Upper lobe of left lung (tissue), 6 donors: ENCODE measurements around the gene KL. TPM values are rescaled to one million over a fixed set of nuclear protein-coding genes. Genes with fewer than 3 reads are reported as not detected.

Experiments
- ATAC-seq, 2 donors: fragments of 200-7000 bp; cut with Tn5 transposase; one replicate each; pipeline ENCODE4 v1.9.1; 2022; ENCODE audit warnings: mild to moderate bottlenecking in 2 of 2, moderate library complexity in 2 of 2; ENCODE audit not compliant: low FRiP score in 2 of 2
- DNase-seq, 2 donors: peaks; one replicate each; pipeline ENCODE4 v3.0.0-alpha.2; 2019 to 2020
- H3K27ac ChIP-seq, 4 donors: fragments of 200-600 bp; sonication (generic); one replicate each; pipeline ENCODE4 v1.5.1; 2016 to 2019
- H3K27me3 ChIP-seq, 4 donors: fragments of 200-600 bp; sonication (generic); one replicate each; pipeline ENCODE4 v1.5.1; 2017 to 2019
- H3K36me3 ChIP-seq, 4 donors: fragments of 200-600 bp; sonication (generic); one replicate each; pipeline ENCODE4 v1.5.1; 2016 to 2019
- H3K4me1 ChIP-seq, 4 donors: fragments of 200-600 bp; sonication (generic); one replicate each; pipeline ENCODE4 v1.5.1; 2018 to 2019
- H3K4me3 ChIP-seq, 4 donors: fragments of 200-600 bp; sonication (generic); one replicate each; pipeline ENCODE4 v1.5.1; 2017 to 2019; ENCODE audit warnings: mild to moderate bottlenecking in 2 of 4, moderate library complexity in 1 of 4
- H3K9me3 ChIP-seq, 4 donors: fragments of 200-600 bp; sonication (generic); one replicate each; pipeline ENCODE4 v1.5.1; 2018 to 2019
- CTCF ChIP-seq, 6 experiments: fragments of 450-650 bp in 4 of 6; fragments of 200-600 bp in 2 of 6; sonication (generic) in 2 of 6; IDR thresholded peaks; one replicate each; pipeline ENCODE4 v1.5.1; 2016 to 2019; ENCODE audit warnings: antibody characterized with exemption in 6 of 6
- EP300 ChIP-seq, 4 donors: sonication (generic); formaldehyde crosslinking; IDR thresholded peaks; one replicate each; pipeline ENCODE4 v1.5.1; 2017; ENCODE audit warnings: antibody characterized with exemption in 4 of 4, control low read depth in 2 of 4
- POLR2A ChIP-seq, 4 donors: fragments of 450-650 bp; IDR thresholded peaks; one replicate each; pipeline ENCODE4 v1.5.1; 2016 to 2017; ENCODE audit warnings: antibody characterized with exemption in 4 of 4, mild to moderate bottlenecking in 2 of 4
- POLR2AphosphoS5 ChIP-seq, 2 donors: sonication (generic); formaldehyde crosslinking; IDR thresholded peaks; one replicate each; pipeline ENCODE4 v1.5.1; 2017; ENCODE audit warnings: antibody characterized with exemption in 2 of 2
- WGBS, 2 donors: methylation state at CpG; one replicate each; pipeline ENCODE4 v1.1.5; 2017 to 2018; 5-methylcytosine and 5-hydroxymethylcytosine counted together
- total RNA-seq, 6 donors: library from RNA; depleted of rRNA in 4 of 6; stranded (reverse); fragments of >200 nt in 4 of 6; gene quantifications; one replicate each; pipeline versions ENCODE4 v1.1.0 to v1.2.1, GENCODE V29; 2016 to 2021
- donor health status: DM: no; HTN: no; CAD: no; lungs with moderate emphysema.
- donor health status: DM: no; HTN: yes; CAD: no; lungs with severe emphysema.

Gene KL
- total RNA-seq, 6 donors from 2014 or later, result 4.7 to 11.2 (median 7.7) TPM

DNA sequence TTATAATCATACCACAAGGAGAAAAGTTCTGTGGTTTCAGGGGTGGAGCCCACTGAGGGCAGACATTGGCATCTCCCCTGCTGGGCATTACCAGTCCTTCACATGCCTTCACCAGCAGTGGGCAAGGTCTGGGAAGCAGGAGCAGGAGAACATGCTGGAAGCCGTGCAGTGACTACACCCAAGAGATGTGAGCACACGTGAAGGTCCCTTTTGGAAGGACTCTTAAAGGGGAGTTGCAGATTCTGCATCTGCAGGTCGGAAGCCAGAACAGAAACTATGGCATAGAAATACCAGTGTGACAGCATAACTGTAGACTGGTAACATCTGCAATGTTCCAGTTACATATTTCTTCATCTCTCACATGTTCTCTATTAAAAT, 26.9 kb upstream of the KL start:
- WGBS, 2 donors, result 61 to 64% methylated on average over 3 of the region's 3 CpGs
- Histone ChIP-seq H3K36me3 (no peaks in the 10 kb centered on the region), H3K4me1 (peaks cover 0 to 6% (median 2%) of the 10 kb centered on the region in 4 donors), H3K27me3 (no peaks in the 10 kb centered on the region), H3K27ac (no peak overlapping the region), H3K4me3 (no peak overlapping the region), H3K9me3 (no peaks in the 10 kb centered on the region)
- TF ChIP-seq EP300 (IDR thresholded peaks at IDR 0.05) (no peak), POLR2A (IDR thresholded peaks at IDR 0.05) (no peak), POLR2AphosphoS5 (IDR thresholded peaks at IDR 0.05) (no peak), CTCF (IDR thresholded peaks at IDR 0.05) (no peak)
- DNase-seq (no peak), ATAC-seq (peak in 1 of 2 donors; percentile 28)

DNA sequence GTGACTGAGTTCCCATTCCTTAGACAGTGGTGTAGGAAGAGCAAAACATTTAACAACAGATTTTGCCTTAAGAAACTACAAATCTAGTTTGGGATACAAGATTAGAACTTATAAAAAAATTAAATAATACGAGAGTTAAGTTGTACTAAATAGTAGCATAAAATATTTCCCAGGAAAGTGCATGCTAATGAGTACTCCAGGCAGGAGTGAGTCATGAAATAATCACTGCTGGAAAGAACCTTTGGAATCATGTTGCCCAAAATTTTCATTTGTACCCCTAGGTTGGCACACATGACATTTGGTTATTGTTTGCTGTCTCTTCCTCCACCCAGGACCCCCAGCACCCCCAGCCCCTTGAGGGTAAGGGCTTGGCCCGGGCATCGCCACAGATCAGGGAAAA, 26.3 kb upstream of the KL start:
- Histone ChIP-seq H3K4me3 (no peak overlapping the region), H3K27me3 (no peaks in the 10 kb centered on the region), H3K4me1 (peaks cover 0 to 6% (median 2%) of the 10 kb centered on the region in 4 donors), H3K27ac (no peak overlapping the region), H3K36me3 (no peaks in the 10 kb centered on the region), H3K9me3 (no peaks in the 10 kb centered on the region)
- 86 to 97% methylated on average over 3 of the region's 3 CpGs for WGBS, 2 donors
- no peak for ATAC-seq
- no peak for DNase-seq
- no peak for TF ChIP-seq CTCF (IDR thresholded peaks at IDR 0.05)
- TF ChIP-seq POLR2A (IDR thresholded peaks at IDR 0.05), result no peak
- TF ChIP-seq EP300 (IDR thresholded peaks at IDR 0.05), result no peak
- TF ChIP-seq POLR2AphosphoS5 (IDR thresholded peaks at IDR 0.05), result no peak

GRCh38 chr13:32993145-32993544, 23.1 kb upstream of the KL start:
- Histone ChIP-seq H3K4me1 (peaks cover 0 to 6% (median 2%) of the 10 kb centered on the region in 4 donors), H3K27me3 (no peaks in the 10 kb centered on the region), H3K36me3 (no peaks in the 10 kb centered on the region), H3K4me3 (no peak overlapping the region), H3K27ac (no peak overlapping the region), H3K9me3 (no peaks in the 10 kb centered on the region)
- WGBS, 2 donors, result 76 to 90% methylated on average over 8 of the region's 8 CpGs
- TF ChIP-seq POLR2AphosphoS5 (IDR thresholded peaks at IDR 0.05), result no peak
- no peak for TF ChIP-seq CTCF (IDR thresholded peaks at IDR 0.05)
- no peak for TF ChIP-seq EP300 (IDR thresholded peaks at IDR 0.05)
- no peak for TF ChIP-seq POLR2A (IDR thresholded peaks at IDR 0.05)
- ATAC-seq (no peak), DNase-seq (no peak)

DNA sequence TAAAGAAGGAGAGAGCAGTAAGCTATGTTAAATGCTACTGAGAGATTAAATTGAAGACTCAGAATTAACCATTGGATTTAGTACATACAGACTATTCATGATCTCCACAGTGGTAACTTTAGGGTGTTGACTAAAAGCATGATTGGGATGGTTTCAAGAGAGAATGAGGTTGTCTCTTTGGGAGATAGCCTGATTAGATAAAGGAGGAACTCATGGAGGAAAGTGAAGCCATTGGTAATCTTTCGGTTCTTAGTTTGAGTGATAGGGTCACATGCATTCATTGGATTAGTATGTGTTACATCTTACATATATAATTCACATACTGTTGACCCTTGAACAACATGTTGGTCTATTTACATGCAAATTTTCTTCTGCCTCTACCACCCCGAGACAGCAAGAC, 18.8 kb upstream of the KL start:
- ATAC-seq (no peak), DNase-seq (no peak)
- WGBS, 2 donors, result 85 to 92% methylated on average over 2 of the region's 2 CpGs
- Histone ChIP-seq H3K4me1 (no peaks in the 10 kb centered on the region), H3K27me3 (no peaks in the 10 kb centered on the region), H3K9me3 (no peaks in the 10 kb centered on the region), H3K36me3 (no peaks in the 10 kb centered on the region), H3K27ac (no peak overlapping the region), H3K4me3 (no peak overlapping the region)
- TF ChIP-seq CTCF (IDR thresholded peaks at IDR 0.05) (no peak), EP300 (IDR thresholded peaks at IDR 0.05) (no peak), POLR2AphosphoS5 (IDR thresholded peaks at IDR 0.05) (no peak), POLR2A (IDR thresholded peaks at IDR 0.05) (no peak)

- H3K4me1 ChIP-seq, result peaks cover 0 to 5% (median 2%) of the 10 kb centered on the region in 4 donors
- ATAC-seq (no peak), DNase-seq (no peak)
- WGBS, 2 donors, result 91 to 92% methylated on average over 5 of the region's 5 CpGs
- H3K27ac ChIP-seq, result no peak overlapping the region
- H3K36me3 ChIP-seq, result no peaks in the 10 kb centered on the region
- H3K9me3 ChIP-seq, result no peaks in the 10 kb centered on the region
- TF ChIP-seq EP300 (IDR thresholded peaks at IDR 0.05), result no peak
- TF ChIP-seq POLR2AphosphoS5 (IDR thresholded peaks at IDR 0.05), result no peak
- no peak for TF ChIP-seq POLR2A (IDR thresholded peaks at IDR 0.05)
- TF ChIP-seq CTCF (IDR thresholded peaks at IDR 0.05), result no peak
- H3K4me3 ChIP-seq, result no peak overlapping the region
- H3K27me3 ChIP-seq, result no peaks in the 10 kb centered on the region
These were observed 17.3 kb upstream of the KL start for GRCh38 chr13:32998966-32999365.
